Spinal cord (tissue), 10 donors: Measurements from ENCODE around the gene DCUN1D3. TPM values are rescaled to one million over a fixed set of nuclear protein-coding genes. Genes with fewer than 3 reads are reported as not detected.

ENCODE experiments used
- DNase-seq, 6 donors: peaks; one replicate each; pipeline versions ENCODE4 v3.0.0 to v3.0.0-alpha.2; 2013 to 2015; ENCODE audit warnings: low spot score in 6 of 6, low read depth in 4 of 6
- H3K27ac ChIP-seq: one replicate; pipeline ENCODE4 v1.5.1; 2013; ENCODE audit warnings: low read depth, low read length, control low read depth
- H3K27me3 ChIP-seq: one replicate; pipeline ENCODE4 v1.6.1; 2013; ENCODE audit warnings: low read length; ENCODE audit not compliant: control insufficient read depth, insufficient read depth
- H3K36me3 ChIP-seq: one replicate; pipeline ENCODE4 v1.6.1; 2013; ENCODE audit warnings: low read length; ENCODE audit not compliant: control insufficient read depth, insufficient read depth
- H3K4me1 ChIP-seq: one replicate; pipeline ENCODE4 v1.6.1; 2013; ENCODE audit warnings: low read length; ENCODE audit not compliant: control insufficient read depth, insufficient read depth
- H3K4me3 ChIP-seq: one replicate; pipeline ENCODE4 v1.5.1; 2013; ENCODE audit warnings: low read depth, low read length, control low read depth
- H3K9me3 ChIP-seq: one replicate; pipeline ENCODE4 v1.6.1; 2013; ENCODE audit warnings: low read length; ENCODE audit not compliant: control insufficient read depth, insufficient read depth
- WGBS: methylation state at CpG from one replicate; pipeline ENCODE4 v1.1.5; 2013; ENCODE audit warnings: missing lambda C conversion rate; ENCODE audit not compliant: insufficient coverage; 5-methylcytosine and 5-hydroxymethylcytosine counted together
- polyA plus RNA-seq, 2 donors: library from polyadenylated mRNA; unstranded; fragments of 120-200 nt; gene quantifications; one replicate each; pipeline ENCODE4 v1.2.1, GENCODE V29; 2013; ENCODE audit not compliant: insufficient read length in 2 of 2
- total RNA-seq, 2 donors: library from RNA; depleted of rRNA in 1 of 2; stranded (reverse); fragments of 120-200 nt in 1 of 2; fragments of >200 nt in 1 of 2; gene quantifications; one replicate each; pipeline versions ENCODE4 v1.2.3 to v1.2.4, GENCODE V29; 2013 to 2014
- donor health status: healthy.

Gene DCUN1D3
- total and polyA plus RNA-seq, 4 donors, result 5.9 to 14.0 (median 7.4) TPM

DNA sequence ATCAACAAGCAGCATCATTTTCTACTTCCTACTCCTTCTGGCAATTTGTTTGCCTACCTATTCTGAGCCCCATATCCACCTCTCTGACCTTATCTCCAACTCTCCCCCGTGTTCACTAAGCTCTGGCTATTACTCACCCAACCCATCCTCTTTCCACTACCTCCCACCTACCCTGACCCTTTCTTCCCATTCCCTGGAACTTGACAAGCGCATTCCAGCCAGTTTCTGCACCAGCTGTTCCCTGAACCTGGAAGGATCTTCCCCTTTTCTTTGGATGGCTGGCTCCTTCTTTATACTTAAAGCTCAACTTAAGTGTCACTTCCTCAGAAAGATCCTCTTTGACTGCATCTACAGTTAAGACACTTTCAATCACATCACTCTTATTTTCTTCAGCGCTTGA lies 2.2 kb downstream of the DCUN1D3 start:
- H3K4me1 ChIP-seq, result peaks cover 12% of the 10 kb centered on the region
- no peak for DNase-seq
- no peak overlapping the region for H3K27ac ChIP-seq
- H3K4me3 ChIP-seq, result no peak overlapping the region
- no peaks in the 10 kb centered on the region for H3K27me3 ChIP-seq
- H3K36me3 ChIP-seq, result peaks cover 4% of the 10 kb centered on the region
- H3K9me3 ChIP-seq, result no peaks in the 10 kb centered on the region
- 84% methylated on average over 2 of the region's 3 CpGs for WGBS

DNA sequence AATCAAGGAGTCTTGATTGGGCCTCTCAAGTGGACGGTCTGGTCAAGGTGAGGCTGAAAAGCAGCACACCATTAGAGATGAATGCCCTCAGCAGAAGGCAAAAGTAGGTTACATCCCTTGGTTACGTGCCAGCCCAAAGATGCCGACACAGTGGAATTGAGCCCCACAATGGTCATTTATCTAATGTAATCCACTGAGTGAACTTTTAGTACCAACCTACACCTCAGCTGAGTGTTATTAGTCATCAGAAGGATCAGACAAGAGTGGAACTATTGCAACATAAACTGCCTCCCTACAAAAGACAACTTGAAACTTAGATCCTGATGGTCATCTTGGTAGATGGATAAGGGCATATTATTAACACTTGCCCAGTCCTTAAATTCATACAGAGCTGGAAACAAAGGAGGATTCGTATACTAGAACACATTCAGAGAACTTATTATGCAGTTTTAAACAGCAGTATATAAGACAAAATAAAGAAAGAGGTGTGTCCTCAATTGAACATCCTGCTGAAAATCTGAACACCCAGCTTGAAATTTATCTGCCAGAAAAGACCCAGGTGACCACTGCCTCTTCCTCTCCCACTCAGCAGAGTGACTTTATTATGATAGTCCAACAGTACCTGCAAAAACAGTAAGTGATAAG lies 2.8 kb downstream of the DCUN1D3 start:
- no peak overlapping the region for H3K27ac ChIP-seq
- 89% methylated on average over 2 of the region's 4 CpGs for WGBS

DNA sequence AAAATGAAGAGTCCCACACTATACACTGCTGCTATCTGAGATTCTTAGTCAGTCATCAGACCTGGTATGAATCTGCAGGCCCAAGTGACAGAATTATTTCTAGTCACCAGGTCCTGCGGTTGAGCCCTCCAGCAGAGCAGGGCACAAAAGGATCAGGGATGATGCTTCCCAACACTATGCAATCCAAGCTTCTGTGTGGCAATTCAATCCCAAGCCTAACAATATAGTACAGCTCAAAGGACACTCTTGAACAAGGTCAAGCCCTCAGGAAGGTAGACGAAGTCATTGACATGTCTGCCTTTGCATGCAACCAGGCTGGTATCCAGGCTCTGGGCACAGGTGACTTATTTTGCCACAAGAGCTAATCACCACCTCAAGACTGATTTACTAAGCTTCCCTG lies 5.8 kb downstream of the DCUN1D3 start:
- no peaks in the 10 kb centered on the region for H3K9me3 ChIP-seq
- H3K4me3 ChIP-seq, result no peak overlapping the region
- peaks cover 4% of the 10 kb centered on the region for H3K36me3 ChIP-seq
- WGBS, result 90% methylated on average over 2 of the region's 2 CpGs
- no peaks in the 10 kb centered on the region for H3K4me1 ChIP-seq
- no peaks in the 10 kb centered on the region for H3K27me3 ChIP-seq
- H3K27ac ChIP-seq, result no peak overlapping the region
- DNase-seq, result no peak

More for the DNA sequence above, 2.8 kb downstream of the DCUN1D3 start:
- no peaks in the 10 kb centered on the region for H3K27me3 ChIP-seq
- no peak overlapping the region for H3K4me3 ChIP-seq
- DNase-seq, result no peak
- H3K4me1 ChIP-seq, result peaks cover 12% of the 10 kb centered on the region
- no peaks in the 10 kb centered on the region for H3K9me3 ChIP-seq
- H3K36me3 ChIP-seq, result peaks cover 4% of the 10 kb centered on the region

DNA sequence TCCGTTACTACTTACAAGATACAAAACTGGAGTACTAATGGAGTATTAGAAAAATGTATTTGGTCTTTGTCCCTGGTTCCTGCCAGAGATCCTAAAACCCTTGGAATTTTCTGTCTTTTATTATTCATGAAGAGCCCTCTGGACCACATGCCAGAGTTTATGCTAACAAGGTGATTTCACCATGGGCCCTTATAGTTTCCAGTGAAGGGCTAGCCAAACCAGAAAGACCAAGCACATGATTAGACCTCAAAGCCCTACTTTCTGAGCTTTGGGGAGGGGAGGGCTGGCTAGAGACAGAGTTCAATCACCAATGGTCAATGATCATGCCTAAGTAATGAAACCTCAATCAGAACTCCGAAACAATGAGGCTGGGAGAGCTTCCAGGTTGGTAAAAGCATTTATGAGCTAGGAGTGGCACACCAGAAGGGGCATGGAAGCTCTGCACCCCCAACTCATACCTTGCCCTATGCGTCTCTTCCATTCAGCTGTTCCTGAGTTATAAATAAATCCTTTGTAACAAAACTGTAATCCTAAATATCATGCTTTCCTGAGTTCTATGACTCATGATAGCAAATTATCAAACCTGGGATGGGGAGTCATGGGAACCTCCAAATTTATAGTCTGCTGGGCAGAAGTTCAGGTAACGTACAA lies 10.4 kb downstream of the DCUN1D3 start:
- Histone ChIP-seq H3K27me3 (no peaks in the 10 kb centered on the region), H3K4me1 (no peaks in the 10 kb centered on the region), H3K4me3 (no peak overlapping the region), H3K36me3 (peaks cover 4% of the 10 kb centered on the region), H3K9me3 (no peaks in the 10 kb centered on the region), H3K27ac (no peak overlapping the region)
- DNase-seq, result no peak
- 100% methylated on average over 1 of the region's 4 CpGs for WGBS

DNA sequence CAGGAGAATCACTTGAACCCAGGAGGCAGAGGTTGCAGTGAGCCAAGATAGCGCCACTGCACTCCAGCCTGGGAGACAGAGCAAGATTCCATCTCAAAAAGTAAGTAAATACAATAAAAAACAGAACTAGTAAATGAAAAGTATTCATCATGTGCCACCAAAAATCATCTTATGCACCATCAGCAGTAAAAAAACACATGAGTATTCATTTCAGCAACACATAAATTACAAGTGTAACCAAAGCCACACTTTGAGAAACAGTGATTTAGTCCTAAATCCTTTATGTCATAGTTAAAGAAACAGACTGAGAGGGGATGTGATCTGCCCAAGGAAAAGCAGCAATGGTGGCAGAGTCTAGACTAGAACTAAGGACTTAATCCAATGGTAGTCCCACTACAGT lies 13.0 kb downstream of the DCUN1D3 start:
- H3K4me3 ChIP-seq, result no peak overlapping the region
- no peak overlapping the region for H3K27ac ChIP-seq
- H3K27me3 ChIP-seq, result no peaks in the 10 kb centered on the region
- H3K4me1 ChIP-seq, result no peaks in the 10 kb centered on the region
- H3K36me3 ChIP-seq, result no peaks in the 10 kb centered on the region
- no CpG with 5 or more reads among the region's 1 CpG for WGBS
- DNase-seq, result no peak
- no peaks in the 10 kb centered on the region for H3K9me3 ChIP-seq

DNA sequence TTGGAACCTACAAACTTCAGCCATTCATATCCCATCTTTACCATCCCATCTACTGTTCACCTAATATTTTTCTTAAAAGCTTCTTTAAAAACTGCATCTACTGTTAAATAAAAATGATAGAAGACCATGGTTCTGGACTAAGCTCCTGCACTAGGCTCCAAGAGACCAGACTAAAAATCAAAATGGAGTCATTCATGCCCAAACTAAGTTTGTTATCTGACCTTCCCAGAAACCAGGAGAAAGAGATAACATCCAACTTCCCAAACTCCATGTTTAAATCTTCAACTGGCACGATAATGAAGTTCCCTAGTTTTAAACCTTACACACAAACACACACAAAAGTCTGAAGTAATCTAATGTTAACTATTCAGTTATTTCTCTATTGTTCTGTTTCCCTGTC lies 13.8 kb downstream of the DCUN1D3 start:
- DNase-seq, result no peak
- Histone ChIP-seq H3K27me3 (no peaks in the 10 kb centered on the region), H3K36me3 (no peaks in the 10 kb centered on the region), H3K4me1 (no peaks in the 10 kb centered on the region), H3K27ac (no peak overlapping the region), H3K4me3 (no peak overlapping the region), H3K9me3 (no peaks in the 10 kb centered on the region)
- WGBS, result no CpG with 5 or more reads among the region's 1 CpG

DNA sequence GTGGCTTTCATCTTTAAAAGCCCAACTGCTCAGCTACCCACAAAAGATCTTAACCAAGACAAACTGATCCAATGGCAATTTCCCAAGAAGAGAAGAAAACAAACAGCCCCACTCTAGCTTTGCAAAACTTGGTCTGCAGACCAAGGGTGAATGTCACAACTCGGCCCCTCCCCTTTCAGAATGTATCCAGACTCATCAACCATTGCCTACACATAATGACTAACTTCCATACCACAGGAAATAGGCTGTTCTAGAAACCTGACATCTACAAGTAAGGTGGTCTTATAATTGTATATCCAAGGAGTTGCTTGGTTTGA lies 16.0 kb downstream of the DCUN1D3 start:
- DNase-seq, result no peak
- Histone ChIP-seq H3K36me3 (no peaks in the 10 kb centered on the region), H3K9me3 (no peaks in the 10 kb centered on the region), H3K4me1 (no peaks in the 10 kb centered on the region), H3K27me3 (no peaks in the 10 kb centered on the region), H3K4me3 (no peak overlapping the region), H3K27ac (no peak overlapping the region)
- 60% methylated on average over 1 of the region's 1 CpG for WGBS

DNA sequence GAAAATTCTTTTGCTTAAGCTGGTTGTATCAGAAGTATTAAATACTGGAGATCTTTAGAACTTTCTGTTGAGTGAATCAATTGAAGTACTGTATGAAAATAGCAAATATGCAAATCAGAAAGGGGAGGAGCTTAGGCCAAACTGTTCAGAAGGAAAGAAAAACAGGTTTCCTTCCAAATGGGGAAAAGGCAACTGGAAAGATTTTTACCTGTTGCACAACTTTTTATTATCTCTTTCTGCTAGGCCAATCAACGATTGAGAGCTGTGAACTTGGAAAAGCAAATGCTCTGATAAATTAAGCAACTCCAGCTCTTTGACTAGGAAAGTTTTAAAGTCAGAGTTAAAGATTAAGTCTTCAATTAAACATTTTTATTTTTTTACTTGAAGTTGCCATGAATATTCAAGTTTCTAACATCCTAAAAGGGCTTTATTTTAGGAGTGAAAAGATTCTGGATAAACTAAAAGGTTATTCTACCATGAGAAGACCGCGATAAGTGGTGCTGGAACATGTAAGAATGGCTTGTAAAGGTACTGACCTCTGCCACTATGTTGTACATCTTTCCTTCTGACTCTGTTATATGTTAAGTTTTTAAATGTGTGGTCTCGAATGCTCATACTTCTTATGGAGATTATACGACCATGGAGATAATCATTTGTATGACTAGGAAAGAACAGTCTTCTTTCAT lies 16.5 kb downstream of the DCUN1D3 start:
- no CpG with 5 or more reads among the region's 5 CpGs for WGBS
- H3K27ac ChIP-seq, result no peak overlapping the region
- H3K4me1 ChIP-seq, result no peaks in the 10 kb centered on the region
- no peaks in the 10 kb centered on the region for H3K9me3 ChIP-seq
- DNase-seq, result no peak
- no peak overlapping the region for H3K4me3 ChIP-seq
- H3K36me3 ChIP-seq, result no peaks in the 10 kb centered on the region
- no peaks in the 10 kb centered on the region for H3K27me3 ChIP-seq

DNA sequence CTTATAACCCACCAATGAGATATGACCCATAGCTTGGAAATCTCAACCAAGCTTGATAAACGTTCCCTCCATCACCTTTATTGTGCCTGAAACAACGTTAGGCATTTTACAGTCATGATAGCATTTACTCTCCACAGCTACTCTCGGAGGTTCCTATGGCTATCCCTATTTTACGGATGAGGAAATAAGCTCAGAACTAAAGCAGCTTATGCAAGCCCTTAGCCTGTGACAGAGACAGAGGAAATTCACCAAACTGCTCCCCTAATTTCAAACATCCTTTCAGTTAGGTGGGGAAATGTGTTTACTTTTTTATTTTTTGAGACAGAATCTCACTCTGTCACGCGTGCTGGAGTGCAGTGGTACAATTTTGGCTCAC lies 18.7 kb downstream of the DCUN1D3 start:
- Histone ChIP-seq H3K9me3 (no peaks in the 10 kb centered on the region), H3K36me3 (no peaks in the 10 kb centered on the region), H3K27ac (no peak overlapping the region), H3K4me3 (no peak overlapping the region), H3K27me3 (no peaks in the 10 kb centered on the region), H3K4me1 (no peaks in the 10 kb centered on the region)
- DNase-seq, result no peak
- WGBS, result no CpG with 5 or more reads among the region's 6 CpGs
